NCI-H187 treated with DMSO at 0.1 percent for 48 hours (cell line): ENCODE measurements around the gene OR3A3.

Experiments used
- DNase-seq: peaks from one replicate; lab custom pipeline; 2025; lab: John Stamatoyannopoulos, UW

The OR3A3 gene

GRCh38 chr17:3472137-3472536 is 61.0 kb downstream of the OR3A3 start:
- no peak for DNase-seq
